Measurements from ENCODE around the gene RALGPS2.

- TF ChIP-seq EZH2 (IDR thresholded peaks at IDR 0.05) (no peak), POLR2AphosphoS5 (IDR thresholded peaks at IDR 0.05; ENCODE audit: borderline replicate concordance, low read depth, low read length) (no peak)
These were observed 212.7 kb downstream of the RALGPS2 start for GRCh38 chr1:178937695-178938094.

All from SK-N-MC (cell line).